Endodermal cell (in vitro differentiated cells): ENCODE results near the gene FRG2. TPM values are rescaled to one million over a fixed set of nuclear protein-coding genes. Genes with fewer than 3 reads are reported as not detected.
A peak's percentile ranks its signal among the peaks of the same experiment; 100 is the strongest.
"Not testable (repeated sequence)": the region's sequence is repeated elsewhere in the genome, so short reads cannot be mapped to it uniquely, and the experiment has no call there.

Source experiments
- DNase-seq: peaks from one replicate; pipeline ENCODE4 v3.0.0-alpha.2; 2017
- H3K27ac ChIP-seq: 2 replicates; pipeline ENCODE4 v1.5.1; 2013; ENCODE audit warnings: mild to moderate bottlenecking, low read depth, low read length, moderate library complexity
- H3K27me3 ChIP-seq: 2 replicates; pipeline ENCODE4 v1.6.1; 2013; ENCODE audit warnings: mild to moderate bottlenecking, low read length, moderate library complexity; ENCODE audit not compliant: insufficient read depth, control insufficient read depth, poor library complexity, severe bottlenecking
- H3K36me3 ChIP-seq: 2 replicates; pipeline ENCODE4 v1.7.0; 2013; ENCODE audit warnings: mild to moderate bottlenecking, low read length, moderate library complexity; ENCODE audit not compliant: control insufficient read depth, insufficient read depth
- H3K4me1 ChIP-seq: one replicate; pipeline ENCODE4 v1.7.0; 2013; ENCODE audit warnings: low read length; ENCODE audit not compliant: control insufficient read depth, insufficient read depth
- H3K4me3 ChIP-seq: 2 replicates; pipeline ENCODE4 v1.5.1; 2013; ENCODE audit warnings: mild to moderate bottlenecking, low read length, moderate library complexity
- H3K9ac ChIP-seq: 2 replicates; pipeline ENCODE4 v1.6.1; 2013; ENCODE audit warnings: mild to moderate bottlenecking, low read length, moderate library complexity; ENCODE audit not compliant: poor library complexity, severe bottlenecking; ENCODE audit errors: extremely low read depth
- H3K9me3 ChIP-seq: 2 replicates; pipeline ENCODE4 v1.6.1; 2013; ENCODE audit warnings: mild to moderate bottlenecking, low read length, moderate library complexity; ENCODE audit not compliant: control insufficient read depth
- H3K27ac Mint-ChIP-seq: 2 replicates; pipeline ENCODE4 v1.8.0; 2020; ENCODE audit warnings: mixed read lengths
- H3K27me3 Mint-ChIP-seq: 2 replicates; pipeline ENCODE4 v1.8.0; 2021; ENCODE audit warnings: mild to moderate bottlenecking, mixed read lengths; ENCODE audit not compliant: insufficient read depth
- H3K36me3 Mint-ChIP-seq: 2 replicates; pipeline ENCODE4 v1.8.0; 2020; ENCODE audit warnings: low read depth, mixed read lengths
- H3K4me1 Mint-ChIP-seq: 2 replicates; pipeline ENCODE4 v1.8.0; 2020; ENCODE audit warnings: mixed read lengths
- H3K4me3 Mint-ChIP-seq: 2 replicates; pipeline ENCODE4 v1.8.0; 2020; ENCODE audit warnings: mild to moderate bottlenecking, moderate library complexity, mixed read lengths
- H3K9me3 Mint-ChIP-seq: 2 replicates; pipeline ENCODE4 v1.8.0; 2020; ENCODE audit warnings: mild to moderate bottlenecking, mixed read lengths
- CTCF ChIP-seq: fragments of 200-600 bp; sonication (generic); conservative IDR thresholded peaks from 2 replicates; pipeline ENCODE4 v1.5.0; 2021; ENCODE audit warnings: antibody characterized with exemption, mild to moderate bottlenecking
- WGBS, 2 experiments: methylation state at CpG; one replicate each; pipeline versions ENCODE4 v1.1.5 to v1.1.7; 2013; ENCODE audit warnings: missing lambda C conversion rate in 2 of 2, mixed read lengths in 1 of 2; ENCODE audit not compliant: insufficient coverage in 1 of 2, insufficient read length in 1 of 2; 5-methylcytosine and 5-hydroxymethylcytosine counted together
- total RNA-seq, 2 donors: library from RNA; stranded (reverse); fragmentation: NEBNext Ultra II Directional in 1 of 2; extraction: Animal tissue kit (Norgen Biotek cat#: 25700) in 1 of 2; gene quantifications; 2 replicates in 1 of 2; 3 replicates in 1 of 2; pipeline ENCODE4 v1.2.1, GENCODE V29; 2021

FRG2 gene
- total RNA-seq, 2 donors from 2014 or later = not detected

GRCh38 chr4:189981970-189982369 is 45.1 kb downstream of the FRG2 start:
- no peaks in the 10 kb centered on the region for H3K27me3 Mint-ChIP-seq

DNA sequence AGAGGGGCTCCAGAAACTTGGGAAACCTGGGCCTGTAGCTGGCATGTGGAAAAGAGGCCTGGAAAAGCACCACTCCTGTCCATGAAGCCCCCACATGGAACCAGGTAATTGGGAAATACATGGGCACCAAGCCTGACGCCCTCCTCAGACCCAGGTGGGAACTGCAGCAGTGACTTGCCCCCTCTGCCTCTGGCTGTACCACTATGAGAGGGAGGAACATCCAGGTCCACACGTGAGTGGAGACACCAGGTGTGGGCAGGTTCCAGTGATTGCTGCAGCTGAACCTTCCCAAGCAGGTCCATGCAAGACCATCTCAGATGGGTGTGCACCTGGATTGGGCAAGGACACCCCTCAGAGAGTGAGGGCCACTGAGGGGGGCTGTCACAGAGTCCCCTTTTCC is 46.8 kb downstream of the FRG2 start:
- H3K36me3 ChIP-seq, H3K36me3 Mint-ChIP-seq, H3K4me1 Mint-ChIP-seq, H3K27me3 Mint-ChIP-seq, H3K27ac Mint-ChIP-seq, H3K4me3 Mint-ChIP-seq, H3K4me1 ChIP-seq, H3K27ac ChIP-seq, H3K9ac ChIP-seq, H3K27me3 ChIP-seq, H3K9me3 ChIP-seq, H3K4me3 ChIP-seq: not testable (repeated sequence)
- 42% methylated on average over 2 of the region's 2 CpGs; no CpG with 5 or more reads in 1 of the 2 experiments for WGBS, 2 experiments
- H3K9me3 Mint-ChIP-seq = peaks cover 70% of the 10 kb centered on the region
- peak; percentile 74 for DNase-seq
- peak; percentile 29 for TF ChIP-seq CTCF

More at GRCh38 chr4:189981970-189982369, 45.1 kb downstream of the FRG2 start:
- no peaks in the 10 kb centered on the region for H3K4me1 Mint-ChIP-seq
- peaks cover 74% of the 10 kb centered on the region for H3K9me3 Mint-ChIP-seq
- no peaks in the 10 kb centered on the region for H3K36me3 Mint-ChIP-seq
- 76 to 77% methylated on average over 5 to 8 of the region's 8 CpGs for WGBS, 2 experiments
- Histone ChIP-seq H3K9ac (no peak overlapping the region), H3K9me3 (no peaks in the 10 kb centered on the region), H3K4me3 (no peak overlapping the region), H3K36me3 (no peaks in the 10 kb centered on the region), H3K4me1 (no peaks in the 10 kb centered on the region), H3K27me3 (no peaks in the 10 kb centered on the region), H3K27ac (no peak overlapping the region)
- TF ChIP-seq CTCF = no peak
- DNase-seq = no peak
- H3K4me3 Mint-ChIP-seq = no peak overlapping the region
- no peak overlapping the region for H3K27ac Mint-ChIP-seq

GRCh38 chr4:189979196-189980047 is 47.6 kb downstream of the FRG2 start:
- Mint-ChIP-seq H3K4me1 (no peaks in the 10 kb centered on the region), H3K36me3 (no peaks in the 10 kb centered on the region), H3K9me3 (peaks cover 65% of the 10 kb centered on the region), H3K27me3 (no peaks in the 10 kb centered on the region), H3K27ac (no peak overlapping the region), H3K4me3 (no peak overlapping the region)
- 49 to 67% methylated on average over 7 to 10 of the region's 10 CpGs for WGBS, 2 experiments
- no peaks in the 10 kb centered on the region for H3K27me3 ChIP-seq
- no peak for TF ChIP-seq CTCF
- H3K27ac ChIP-seq = no peak overlapping the region
- H3K4me1 ChIP-seq = no peaks in the 10 kb centered on the region
- peak; percentile 63 for DNase-seq
- no peak overlapping the region for H3K9ac ChIP-seq
- H3K4me3 ChIP-seq = no peak overlapping the region
- no peaks in the 10 kb centered on the region for H3K9me3 ChIP-seq
- H3K36me3 ChIP-seq = no peaks in the 10 kb centered on the region

Other genes starting within 250 kb of the FRG2 start
- 10 to 100 TPM; 33.4 to 37.3 TPM for gene FRG1, start 86.4 kb downstream of the FRG2 start, total RNA-seq
- gene DBET, start 37.2 kb upstream of the FRG2 start, total RNA-seq = not detected
- not detected for gene DUX4, start 146.5 kb upstream of the FRG2 start, total RNA-seq